Gastroesophageal sphincter (tissue), 3 donors: Measurements from ENCODE around the gene BLTP3A.
"Not testable (repeated sequence)": the region's sequence is repeated elsewhere in the genome, so short reads cannot be mapped to it uniquely, and the experiment has no call there.

ENCODE experiments used
- CTCF ChIP-seq, 4 experiments: fragments of 200-600 bp in 2 of 4; fragments of 450-650 bp in 2 of 4; sonication (generic) in 1 of 4; IDR thresholded peaks; one replicate each; pipeline ENCODE4 v1.5.1; 2017 to 2019; ENCODE audit warnings: antibody characterized with exemption in 4 of 4, mild to moderate bottlenecking in 2 of 4, moderate library complexity in 2 of 4
- POLR2A ChIP-seq, 2 donors: fragments of 450-650 bp; IDR thresholded peaks; one replicate each; pipeline ENCODE4 v1.6.1; 2017; ENCODE audit warnings: antibody characterized with exemption in 2 of 2, mild to moderate bottlenecking in 2 of 2, moderate library complexity in 1 of 2
- POLR2AphosphoS5 ChIP-seq: sonication (generic); formaldehyde crosslinking; IDR thresholded peaks from one replicate; pipeline ENCODE4 v1.6.1; 2017; ENCODE audit warnings: antibody characterized with exemption

GRCh38 chr6:34785375-34785774 is 6.5 kb upstream of the BLTP3A start:
- TF ChIP-seq POLR2AphosphoS5; CTCF (IDR thresholded peaks at IDR 0.05); POLR2A (IDR thresholded peaks at IDR 0.05): not testable (repeated sequence)
